Measurements from ENCODE around the gene FBXO15. TPM values are rescaled to one million over a fixed set of nuclear protein-coding genes. Genes with fewer than 3 reads are reported as not detected.

Gene FBXO15, protein sequence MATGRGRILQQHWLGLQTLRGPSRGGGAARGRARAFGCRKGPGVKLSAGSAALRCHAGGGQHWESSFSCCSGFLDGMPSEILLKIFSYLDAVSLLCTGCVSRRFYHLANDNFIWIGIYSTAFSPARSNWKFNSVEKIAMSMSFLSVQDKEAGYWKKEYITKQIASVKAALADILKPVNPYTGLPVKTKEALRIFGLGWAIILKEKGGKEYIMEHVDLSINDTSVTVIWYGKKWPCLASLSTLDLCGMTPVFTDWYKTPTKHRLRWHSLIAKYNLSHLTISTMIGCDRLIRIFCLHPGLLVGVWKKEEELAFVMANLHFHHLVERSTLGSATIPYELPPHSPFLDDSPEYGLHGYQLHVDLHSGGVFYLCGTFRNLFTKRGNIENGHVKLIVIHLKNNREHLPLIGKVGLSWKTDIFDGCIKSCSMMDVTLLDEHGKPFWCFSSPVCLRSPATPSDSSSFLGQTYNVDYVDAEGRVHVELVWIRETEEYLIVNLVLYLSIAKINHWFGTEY
- total RNA-seq: 1 to 10 TPM; 1.4 to 1.6 TPM

GRCh38 chr18:74147779-74148542, at the start of gene FBXO15, which contains the start of gene TIMM21:
TSS of gene FBXO15 (minus strand) at chr18:74147834. CDS start at chr18:74147785, 49 bp downstream.
TSS of gene TIMM21 (plus strand) at chr18:74148523. CDS start at chr18:74148809, 286 bp downstream.
- peaks cover 24% of the 10 kb centered on the region for H3K36me3 Mint-ChIP-seq (ENCODE audit: low read depth)
- peaks cover 36% of the 10 kb centered on the region for H3K4me1 Mint-ChIP-seq
- peak; percentile 98 for DNase-seq
- H3K27me3 Mint-ChIP-seq: no peaks in the 10 kb centered on the region
- peak within 1 kb of the TSS; percentile 97 for H3K4me3 Mint-ChIP-seq
- H3K9me3 Mint-ChIP-seq (ENCODE audit: low read depth): no peaks in the 10 kb centered on the region
- H3K27ac Mint-ChIP-seq: peak within 1 kb of the TSS; percentile 98
- intact Hi-C loops (cut with DNase I, micrococcal nuclease): loop anchor here (1.0 to 2.0 kb wide), 10 partner anchors 8 to 1062 kb away; partner anchors contain the start of genes CNDP2 (in 1 of the 2), TSHZ1 (in 1 of the 2) and ZNF407 (in 1 of the 2)
- ChIA-PET CTCF (no interaction called here), POLR2A (no interaction called here)
- ATAC-seq: peak; percentile 91

GRCh38 chr18:74196220-74197119, 48.8 kb upstream of the FBXO15 start:
- peak overlapping the region; percentile 32 for H3K4me3 Mint-ChIP-seq
- intact Hi-C loops (cut with DNase I, micrococcal nuclease): loop anchor here (1.0 to 5.0 kb wide), 4 partner anchors 146 to 356 kb away; partner anchors contain the start of gene CNDP2 (in 1 of the 2)
- CTCF ChIA-PET: interaction anchor here (0.8 to 3.0 kb wide), 9 partner anchors 10 to 395 kb away, joined by 3 to 30 read pairs (median 4); partner anchors contain the start of gene CNDP2
- peaks cover 3% of the 10 kb centered on the region for H3K27me3 Mint-ChIP-seq
- no peaks in the 10 kb centered on the region for H3K36me3 Mint-ChIP-seq (ENCODE audit: low read depth)
- no peaks in the 10 kb centered on the region for H3K9me3 Mint-ChIP-seq (ENCODE audit: low read depth)
- no peak overlapping the region for H3K27ac Mint-ChIP-seq
- DNase-seq: peak; percentile 57
- H3K4me1 Mint-ChIP-seq: peaks cover 4% of the 10 kb centered on the region
- peak; percentile 90 for ATAC-seq
- POLR2A ChIA-PET: no interaction called here

GRCh38 chr18:74194691-74195090, 47.1 kb upstream of the FBXO15 start:
- ChIA-PET CTCF (interaction anchor here (0.7 to 1.3 kb wide), 5 partner anchors 16 to 301 kb away, joined by 3 to 13 read pairs (median 3); no protein-coding TSS in a partner anchor), POLR2A (no interaction called here)
- intact Hi-C loops (cut with DNase I, micrococcal nuclease): loop anchor here in 1 of 2 experiments (5.0 kb wide), 1 partner anchor 298 kb away; no protein-coding TSS in a partner anchor
- no peak overlapping the region for H3K4me3 Mint-ChIP-seq
- peaks cover 4% of the 10 kb centered on the region for H3K27me3 Mint-ChIP-seq
- no peak overlapping the region for H3K27ac Mint-ChIP-seq
- H3K4me1 Mint-ChIP-seq: peaks cover 4% of the 10 kb centered on the region
- no peaks in the 10 kb centered on the region for H3K36me3 Mint-ChIP-seq (ENCODE audit: low read depth)
- DNase-seq (no peak), ATAC-seq (no peak)
- H3K9me3 Mint-ChIP-seq (ENCODE audit: low read depth): no peaks in the 10 kb centered on the region

DNA sequence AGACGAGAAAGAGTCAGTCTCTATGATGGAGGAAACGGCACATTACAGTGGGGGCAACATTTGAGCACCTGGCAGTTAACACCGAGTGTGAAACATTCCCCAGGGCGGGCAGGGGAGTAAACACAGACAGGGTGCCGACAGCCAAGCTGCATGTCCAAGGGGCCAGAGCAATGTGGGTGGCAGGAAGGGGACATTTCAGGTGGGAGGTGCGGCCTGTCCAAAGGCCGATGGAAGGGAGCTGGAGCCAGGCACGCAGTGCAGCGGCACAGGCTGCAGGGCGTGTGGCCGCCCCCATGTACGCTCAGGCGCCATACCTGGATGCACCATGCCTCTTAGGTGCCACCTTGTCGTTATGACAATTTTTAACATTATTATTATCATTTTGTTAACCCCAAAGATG, 43.9 kb upstream of the FBXO15 start:
- CTCF ChIA-PET: no interaction called here
- POLR2A ChIA-PET: no interaction called here
- Mint-ChIP-seq H3K4me1 (peaks cover 4% of the 10 kb centered on the region), H3K27me3 (peaks cover 5% of the 10 kb centered on the region), H3K4me3 (no peak overlapping the region), H3K36me3 (ENCODE audit: low read depth) (no peaks in the 10 kb centered on the region), H3K27ac (no peak overlapping the region), H3K9me3 (ENCODE audit: low read depth) (no peaks in the 10 kb centered on the region)
- DNase-seq (no peak), ATAC-seq (no peak)
- intact Hi-C loops (cut with DNase I, micrococcal nuclease): no loop called here

DNA sequence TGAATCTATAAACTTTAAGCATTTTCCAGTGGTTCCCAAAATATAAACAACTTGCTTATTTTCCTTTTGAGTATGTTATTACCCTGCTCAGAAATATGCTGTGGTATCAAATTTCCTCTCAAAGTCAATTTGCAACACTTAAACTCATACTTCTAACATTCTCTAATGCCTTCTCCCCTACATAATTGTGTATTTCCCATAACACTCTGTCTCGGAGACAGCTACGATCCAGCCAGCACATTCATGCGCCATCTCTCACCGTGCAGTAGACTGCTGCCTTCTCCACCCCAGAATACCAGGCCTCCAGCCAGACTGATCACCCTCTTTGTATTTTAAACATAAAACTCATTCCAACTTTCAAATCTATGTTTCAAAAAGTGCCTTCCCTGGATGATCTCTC, 42.5 kb upstream of the FBXO15 start:
- ChIA-PET POLR2A (no interaction called here), CTCF (interaction anchor here (1.1 kb wide), 1 partner anchor 152 kb away, joined by 4 read pairs; no protein-coding TSS in a partner anchor)
- H3K9me3 Mint-ChIP-seq (ENCODE audit: low read depth): no peaks in the 10 kb centered on the region
- DNase-seq (no peak), ATAC-seq (no peak)
- intact Hi-C loops (cut with DNase I, micrococcal nuclease): no loop called here
- no peak overlapping the region for H3K27ac Mint-ChIP-seq
- H3K4me1 Mint-ChIP-seq: no peaks in the 10 kb centered on the region
- H3K4me3 Mint-ChIP-seq: no peak overlapping the region
- H3K27me3 Mint-ChIP-seq: peaks cover 7% of the 10 kb centered on the region
- no peaks in the 10 kb centered on the region for H3K36me3 Mint-ChIP-seq (ENCODE audit: low read depth)

DNA sequence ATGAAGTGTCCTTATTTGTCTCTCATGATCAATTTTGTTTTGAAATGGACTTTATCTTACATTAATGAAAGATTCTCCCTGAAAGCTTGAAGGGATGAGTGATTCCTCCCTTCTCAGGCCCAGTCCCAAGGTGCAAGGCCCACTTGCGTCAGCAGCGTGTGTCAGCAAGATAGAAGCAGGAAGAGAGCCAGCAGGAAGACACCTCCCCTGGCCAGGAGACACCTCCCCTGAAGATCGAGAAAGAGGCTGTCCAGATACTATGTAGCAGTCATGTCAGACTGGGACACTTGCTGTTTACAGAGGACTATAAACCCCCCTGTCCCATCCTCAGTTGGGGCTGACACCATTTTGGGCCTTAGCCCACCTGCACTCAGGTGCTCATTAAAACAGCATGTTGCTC, 39.0 kb upstream of the FBXO15 start:
- Mint-ChIP-seq H3K36me3 (ENCODE audit: low read depth) (no peaks in the 10 kb centered on the region), H3K27me3 (peaks cover 15% of the 10 kb centered on the region), H3K4me1 (no peaks in the 10 kb centered on the region), H3K27ac (no peak overlapping the region), H3K9me3 (ENCODE audit: low read depth) (no peaks in the 10 kb centered on the region), H3K4me3 (no peak overlapping the region)
- ATAC-seq (no peak), DNase-seq (no peak)
- intact Hi-C loops (cut with DNase I, micrococcal nuclease): no loop called here
- ChIA-PET CTCF (interaction anchor here (0.7 to 2.1 kb wide), 2 partner anchors 11 to 34 kb away, joined by 3 to 6 read pairs; no protein-coding TSS in a partner anchor), POLR2A (interaction anchor here (0.6 kb wide), 1 partner anchor 71 kb away, joined by 3 read pairs; no protein-coding TSS in a partner anchor)

DNA sequence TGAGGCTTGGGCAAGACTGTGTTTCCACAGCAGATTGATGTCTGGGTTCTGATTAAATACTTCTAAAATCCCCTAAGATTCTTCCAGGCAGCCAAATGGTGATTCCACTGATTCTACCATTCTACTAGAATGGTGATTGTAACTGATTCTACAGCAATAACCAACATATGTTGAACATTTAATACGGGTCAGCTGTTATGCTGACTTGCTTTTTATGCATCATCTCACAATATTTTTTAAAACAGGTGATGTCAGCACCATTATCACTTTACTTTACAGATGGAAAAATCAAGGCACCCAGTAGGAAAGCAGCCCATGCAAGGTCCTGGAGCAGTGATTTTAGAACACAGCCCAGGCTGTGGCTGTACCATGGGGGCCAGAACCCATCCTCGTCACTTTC, 38.2 kb upstream of the FBXO15 start:
- no peak overlapping the region for H3K4me3 Mint-ChIP-seq
- H3K36me3 Mint-ChIP-seq (ENCODE audit: low read depth): no peaks in the 10 kb centered on the region
- no peaks in the 10 kb centered on the region for H3K9me3 Mint-ChIP-seq (ENCODE audit: low read depth)
- H3K27me3 Mint-ChIP-seq: peaks cover 13% of the 10 kb centered on the region
- ChIA-PET POLR2A (no interaction called here), CTCF (interaction anchor here (0.6 to 2.1 kb wide), 2 partner anchors 11 to 179 kb away, joined by 3 to 6 read pairs; no protein-coding TSS in a partner anchor)
- intact Hi-C loops (cut with DNase I, micrococcal nuclease): no loop called here
- no peak for ATAC-seq
- no peak for DNase-seq
- no peak overlapping the region for H3K27ac Mint-ChIP-seq
- H3K4me1 Mint-ChIP-seq: no peaks in the 10 kb centered on the region

- Mint-ChIP-seq H3K9me3 (ENCODE audit: low read depth) (no peaks in the 10 kb centered on the region), H3K36me3 (ENCODE audit: low read depth) (no peaks in the 10 kb centered on the region), H3K27me3 (peaks cover 13% of the 10 kb centered on the region), H3K4me3 (no peak overlapping the region), H3K27ac (no peak overlapping the region), H3K4me1 (no peaks in the 10 kb centered on the region)
- no peak for DNase-seq
- intact Hi-C loops (cut with DNase I, micrococcal nuclease): no loop called here
- ATAC-seq: no peak
- CTCF ChIA-PET: interaction anchor here (0.6 to 0.7 kb wide), 3 partner anchors 368 to 1699 kb away, joined by 3 to 4 read pairs (median 3); no protein-coding TSS in a partner anchor
- POLR2A ChIA-PET: no interaction called here
Observed at GRCh38 chr18:74184875-74185274, 37.2 kb upstream of the FBXO15 start.

- no peak for DNase-seq
- H3K27me3 Mint-ChIP-seq: peaks cover 13% of the 10 kb centered on the region
- H3K4me3 Mint-ChIP-seq: no peak overlapping the region
- no peaks in the 10 kb centered on the region for H3K4me1 Mint-ChIP-seq
- CTCF ChIA-PET: interaction anchor here (1.3 kb wide), 1 partner anchor 159 kb away, joined by 6 read pairs; no protein-coding TSS in a partner anchor
- POLR2A ChIA-PET: no interaction called here
- H3K9me3 Mint-ChIP-seq (ENCODE audit: low read depth): no peaks in the 10 kb centered on the region
- ATAC-seq: no peak
- H3K27ac Mint-ChIP-seq: no peak overlapping the region
- no peaks in the 10 kb centered on the region for H3K36me3 Mint-ChIP-seq (ENCODE audit: low read depth)
- intact Hi-C loops (cut with DNase I, micrococcal nuclease): no loop called here
Observed at GRCh38 chr18:74183130-74183529, 35.5 kb upstream of the FBXO15 start.

- H3K9me3 Mint-ChIP-seq (ENCODE audit: low read depth): no peaks in the 10 kb centered on the region
- H3K27me3 Mint-ChIP-seq: peaks cover 14% of the 10 kb centered on the region
- intact Hi-C loops (cut with DNase I, micrococcal nuclease): no loop called here
- no peak overlapping the region for H3K4me3 Mint-ChIP-seq
- POLR2A ChIA-PET: no interaction called here
- no peaks in the 10 kb centered on the region for H3K36me3 Mint-ChIP-seq (ENCODE audit: low read depth)
- H3K27ac Mint-ChIP-seq: no peak overlapping the region
- H3K4me1 Mint-ChIP-seq: no peaks in the 10 kb centered on the region
- CTCF ChIA-PET: interaction anchor here (0.7 kb wide), 1 partner anchor 1843 kb away, joined by 4 read pairs; no protein-coding TSS in a partner anchor
- DNase-seq: no peak
- no peak for ATAC-seq
Observed at GRCh38 chr18:74182335-74182734, 34.7 kb upstream of the FBXO15 start.
